DND-41 (cell line): ENCODE measurements around the gene ZNF574.
"Not testable (repeated sequence)": the region's sequence is repeated elsewhere in the genome, so short reads cannot be mapped to it uniquely, and the experiment has no call there.

Experiments used
- EZH2 ChIP-seq: IDR thresholded peaks from 3 replicates; pipeline ENCODE4 v1.6.1; 2012; ENCODE audit warnings: borderline replicate concordance, low read depth, mild to moderate bottlenecking, moderate library complexity, low read length, inconsistent platforms; ENCODE audit not compliant: severe bottlenecking
- TF ChIP-seq, protein P1 (sequence below): IDR thresholded peaks from 2 replicates; pipeline ENCODE4 v1.5.1; 2012; ENCODE audit warnings: borderline replicate concordance, low read length, moderate library complexity, mild to moderate bottlenecking; ENCODE audit not compliant: poor library complexity, severe bottlenecking; ENCODE audit errors: extremely low read depth

DNA sequence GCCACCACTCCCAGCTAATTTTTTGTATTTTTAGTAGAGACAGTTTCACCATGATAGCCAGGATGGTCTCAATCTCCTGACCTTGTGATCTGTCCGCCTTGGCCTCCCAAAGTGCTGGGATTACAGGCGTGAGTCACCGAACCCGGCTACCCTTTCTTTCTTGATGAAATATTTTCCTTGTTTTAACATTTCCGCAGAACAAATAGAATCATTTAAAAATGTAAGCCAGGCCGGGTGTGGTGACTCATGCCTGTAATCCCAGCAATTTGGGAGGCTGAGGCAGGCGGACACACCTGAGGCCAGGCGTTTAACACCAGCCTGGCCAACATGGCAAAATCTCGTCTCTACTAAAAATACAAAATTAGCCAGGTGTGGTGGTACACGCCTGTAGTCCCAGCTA lies 24.3 kb downstream of the ZNF574 start:
- TF ChIP-seq, protein P1, sequence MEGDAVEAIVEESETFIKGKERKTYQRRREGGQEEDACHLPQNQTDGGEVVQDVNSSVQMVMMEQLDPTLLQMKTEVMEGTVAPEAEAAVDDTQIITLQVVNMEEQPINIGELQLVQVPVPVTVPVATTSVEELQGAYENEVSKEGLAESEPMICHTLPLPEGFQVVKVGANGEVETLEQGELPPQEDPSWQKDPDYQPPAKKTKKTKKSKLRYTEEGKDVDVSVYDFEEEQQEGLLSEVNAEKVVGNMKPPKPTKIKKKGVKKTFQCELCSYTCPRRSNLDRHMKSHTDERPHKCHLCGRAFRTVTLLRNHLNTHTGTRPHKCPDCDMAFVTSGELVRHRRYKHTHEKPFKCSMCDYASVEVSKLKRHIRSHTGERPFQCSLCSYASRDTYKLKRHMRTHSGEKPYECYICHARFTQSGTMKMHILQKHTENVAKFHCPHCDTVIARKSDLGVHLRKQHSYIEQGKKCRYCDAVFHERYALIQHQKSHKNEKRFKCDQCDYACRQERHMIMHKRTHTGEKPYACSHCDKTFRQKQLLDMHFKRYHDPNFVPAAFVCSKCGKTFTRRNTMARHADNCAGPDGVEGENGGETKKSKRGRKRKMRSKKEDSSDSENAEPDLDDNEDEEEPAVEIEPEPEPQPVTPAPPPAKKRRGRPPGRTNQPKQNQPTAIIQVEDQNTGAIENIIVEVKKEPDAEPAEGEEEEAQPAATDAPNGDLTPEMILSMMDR, result not testable (repeated sequence)
- TF ChIP-seq EZH2, result not testable (repeated sequence)
